PC-9 (cell line): ENCODE data around the gene PIAS4. TPM values are rescaled to one million over a fixed set of nuclear protein-coding genes. Genes with fewer than 3 reads are reported as not detected.

Source experiments
- BruUV-seq: library from RNA; stranded (reverse); fragments of 400-500 nt; replicated peaks from 2 replicates; lab custom pipeline; 2021; lab: Mats Ljungman, UMichigan
- CTCF ChIA-PET: fragments of 300-600 bp; sonication (Branson Sonifier 250); formaldehyde crosslinking; loops from one replicate; lab custom pipeline; 2022; ENCODE audit warnings: antibody characterized with exemption; lab: Charles Lee
- POLR2A ChIA-PET: fragments of 300-600 bp; sonication (Branson Sonifier 250); formaldehyde crosslinking; loops from one replicate; lab custom pipeline; 2022; ENCODE audit warnings: antibody characterized with exemption; ENCODE audit not compliant: unreplicated experiment; lab: Charles Lee
- DNase-seq, 2 experiments: peaks; one replicate each; pipeline versions ENCODE4 v3.0.0 to v3.0.0-alpha.2; 2015 to 2022; ENCODE audit warnings: mixed read lengths in 1 of 2
- H2AFZ ChIP-seq: fragments of 200-600 bp; sonication (generic); 2 replicates; pipeline ENCODE4 v1.8.1; 2017; ENCODE audit warnings: antibody characterized with exemption
- H3F3A ChIP-seq: fragments of 200-600 bp; sonication (generic); 2 replicates; pipeline ENCODE4 v1.8.1; 2017; ENCODE audit warnings: antibody characterized with exemption, mild to moderate bottlenecking, low read depth; ENCODE audit not compliant: insufficient read depth
- H3K27ac ChIP-seq: fragments of 200-600 bp; sonication (generic); 2 replicates; pipeline ENCODE4 v1.6.1; 2016; ENCODE audit warnings: mixed run types
- H3K27me3 ChIP-seq: fragments of 200-600 bp; sonication (generic); 2 replicates; pipeline ENCODE4 v1.6.1; 2016; ENCODE audit warnings: low read depth, mixed run types; ENCODE audit not compliant: insufficient read depth
- H3K36me3 ChIP-seq: fragments of 200-600 bp; sonication (generic); 2 replicates; pipeline ENCODE4 v1.6.1; 2016; ENCODE audit warnings: low read depth, mixed run types
- H3K4me1 ChIP-seq: fragments of 200-600 bp; sonication (generic); replicated peaks from 2 replicates; pipeline ENCODE4 v1.6.1; 2016; ENCODE audit warnings: mixed run types; ENCODE audit not compliant: insufficient read depth
- H3K4me2 ChIP-seq: fragments of 200-600 bp; sonication (generic); 2 replicates; pipeline ENCODE4 v1.6.1; 2017; ENCODE audit warnings: mixed run types
- H3K4me3 ChIP-seq: fragments of 200-600 bp; sonication (generic); 2 replicates; pipeline ENCODE4 v1.6.1; 2016; ENCODE audit warnings: mixed run types
- H3K79me2 ChIP-seq: fragments of 200-600 bp; sonication (generic); 2 replicates; pipeline ENCODE4 v1.6.1; 2017; ENCODE audit warnings: low read depth, mixed run types
- H3K9me2 ChIP-seq: fragments of 200-600 bp; sonication (generic); 2 replicates; pipeline ENCODE4 v1.8.1; 2017; ENCODE audit warnings: mild to moderate bottlenecking; ENCODE audit not compliant: insufficient read depth
- H3K9me3 ChIP-seq: fragments of 200-600 bp; sonication (generic); 2 replicates; pipeline ENCODE4 v1.8.1; 2016; ENCODE audit warnings: low read depth; ENCODE audit not compliant: insufficient read depth
- H4K20me1 ChIP-seq: fragments of 200-600 bp; sonication (generic); 2 replicates; pipeline ENCODE4 v1.8.1; 2017; ENCODE audit not compliant: insufficient read depth
- EZH2 ChIP-seq: fragments of 200-600 bp; sonication (generic); IDR thresholded peaks from 2 replicates; pipeline ENCODE4 v1.8.0; 2017; ENCODE audit warnings: antibody characterized with exemption, low read depth
- intact Hi-C: fragments of 100-400 bp; cut with micrococcal nuclease; formaldehyde crosslinking; loops from one replicate; pipeline ENCODE4 v1.10.0; 2022; ENCODE audit not compliant: unreplicated experiment
- total RNA-seq: library from RNA; stranded (reverse); gene quantifications from 2 replicates; pipeline ENCODE4 v1.2.3, GENCODE V29; 2021
- TF ChIP-seq, protein P1 (sequence below): fragments of 200-600 bp; sonication (generic); conservative IDR thresholded peaks from 2 replicates; pipeline ENCODE4 v1.6.1; 2017; ENCODE audit warnings: mixed run types, antibody characterized with exemption, mild to moderate bottlenecking, moderate library complexity

The PIAS4 gene
- total RNA-seq, 1 experiment from 2014 or later: 26.5 TPM

DNA sequence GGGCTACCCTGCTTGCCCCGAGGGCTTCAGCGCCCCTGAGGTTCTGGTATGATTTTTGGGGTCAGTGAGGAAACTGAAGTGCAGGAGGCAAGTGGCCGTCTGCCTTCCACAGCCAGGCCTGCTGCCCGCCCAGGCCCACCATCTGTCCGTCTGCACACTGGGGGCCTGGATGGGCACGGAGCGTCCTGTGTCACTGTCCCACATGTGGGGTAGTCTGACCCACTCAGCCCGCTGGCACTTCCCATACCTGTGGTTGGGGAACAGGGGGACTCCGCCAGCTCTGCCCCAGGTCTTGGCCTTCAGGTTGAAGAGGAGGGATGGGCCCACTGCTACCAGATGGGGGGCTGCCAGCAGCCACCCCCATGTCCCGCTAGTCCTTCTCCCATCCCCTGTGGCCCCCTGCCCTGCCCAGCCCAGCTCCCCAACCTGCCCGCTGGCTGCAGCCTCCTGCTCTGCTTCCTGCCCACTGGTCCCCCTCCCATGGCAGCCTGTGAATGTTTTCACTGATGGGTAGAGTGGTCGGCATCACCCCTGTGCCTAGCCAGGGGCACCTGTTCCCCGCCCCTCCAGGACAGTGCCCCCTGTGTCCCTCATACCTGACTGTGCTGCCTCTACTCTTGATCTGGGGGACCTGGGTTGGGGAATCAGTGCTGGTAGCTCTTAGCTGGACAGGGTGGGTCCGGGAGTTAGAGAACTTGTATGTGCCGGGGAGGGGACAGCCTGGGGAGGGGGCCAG lies 9.5 kb downstream of the PIAS4 start:
- ChIA-PET CTCF (no interaction called here), POLR2A (no interaction called here)
- no peak overlapping the region for H2AFZ ChIP-seq
- peaks cover 19% of the 10 kb centered on the region for H4K20me1 ChIP-seq
- no peak for DNase-seq
- TF ChIP-seq, protein P1, sequence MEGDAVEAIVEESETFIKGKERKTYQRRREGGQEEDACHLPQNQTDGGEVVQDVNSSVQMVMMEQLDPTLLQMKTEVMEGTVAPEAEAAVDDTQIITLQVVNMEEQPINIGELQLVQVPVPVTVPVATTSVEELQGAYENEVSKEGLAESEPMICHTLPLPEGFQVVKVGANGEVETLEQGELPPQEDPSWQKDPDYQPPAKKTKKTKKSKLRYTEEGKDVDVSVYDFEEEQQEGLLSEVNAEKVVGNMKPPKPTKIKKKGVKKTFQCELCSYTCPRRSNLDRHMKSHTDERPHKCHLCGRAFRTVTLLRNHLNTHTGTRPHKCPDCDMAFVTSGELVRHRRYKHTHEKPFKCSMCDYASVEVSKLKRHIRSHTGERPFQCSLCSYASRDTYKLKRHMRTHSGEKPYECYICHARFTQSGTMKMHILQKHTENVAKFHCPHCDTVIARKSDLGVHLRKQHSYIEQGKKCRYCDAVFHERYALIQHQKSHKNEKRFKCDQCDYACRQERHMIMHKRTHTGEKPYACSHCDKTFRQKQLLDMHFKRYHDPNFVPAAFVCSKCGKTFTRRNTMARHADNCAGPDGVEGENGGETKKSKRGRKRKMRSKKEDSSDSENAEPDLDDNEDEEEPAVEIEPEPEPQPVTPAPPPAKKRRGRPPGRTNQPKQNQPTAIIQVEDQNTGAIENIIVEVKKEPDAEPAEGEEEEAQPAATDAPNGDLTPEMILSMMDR: no peak
- TF ChIP-seq EZH2: no peak
- H3K4me2 ChIP-seq: no peak overlapping the region
- H3K4me3 ChIP-seq: no peak overlapping the region
- no peaks in the 10 kb centered on the region for H3K27me3 ChIP-seq
- no TSS peak for BruUV-seq
- no peaks in the 10 kb centered on the region for H3K36me3 ChIP-seq
- no peaks in the 10 kb centered on the region for H3K4me1 ChIP-seq
- intact Hi-C loops: no loop called here
- no peak overlapping the region for H3K27ac ChIP-seq
- H3K9me2 ChIP-seq: no peaks in the 10 kb centered on the region
- no peaks in the 10 kb centered on the region for H3F3A ChIP-seq
- H3K9me3 ChIP-seq: no peaks in the 10 kb centered on the region
- peaks cover 6% of the 10 kb centered on the region; the same call in 1 of the 2 replicates for H3K79me2 ChIP-seq

DNA sequence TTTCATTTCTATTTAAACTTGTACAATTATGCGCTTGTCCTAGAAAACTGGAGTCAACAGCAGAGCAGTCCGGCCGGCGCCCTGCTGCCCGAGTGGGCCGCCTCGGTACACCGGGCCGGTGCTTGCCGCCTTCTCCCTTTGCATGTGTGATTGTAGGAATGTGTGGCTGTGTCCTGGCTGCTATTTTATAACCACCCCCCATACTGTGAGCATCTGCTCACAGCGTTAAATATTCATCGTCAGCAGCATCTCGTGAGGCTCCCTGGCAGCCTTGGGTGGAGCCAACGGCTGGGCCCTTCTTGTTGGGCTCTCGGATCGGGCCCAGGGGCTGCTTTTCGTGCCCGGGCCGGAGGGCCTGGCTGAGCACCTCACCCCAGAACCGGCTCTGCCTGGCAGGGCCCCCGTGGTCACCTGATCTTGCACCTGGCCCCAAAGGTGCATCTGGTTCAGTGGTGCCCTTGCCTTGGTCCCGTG lies 10.6 kb downstream of the PIAS4 start:
- Histone ChIP-seq H3K79me2 (peaks cover 6% of the 10 kb centered on the region; the same call in 1 of the 2 replicates), H3K4me3 (no peak overlapping the region), H3K9me3 (no peaks in the 10 kb centered on the region), H3K4me1 (no peaks in the 10 kb centered on the region), H3F3A (no peaks in the 10 kb centered on the region), H3K27ac (no peak overlapping the region), H3K36me3 (no peaks in the 10 kb centered on the region), H2AFZ (no peak overlapping the region), H3K4me2 (no peak overlapping the region), H4K20me1 (peaks cover 23% of the 10 kb centered on the region), H3K27me3 (no peaks in the 10 kb centered on the region), H3K9me2 (no peaks in the 10 kb centered on the region)
- TF ChIP-seq EZH2: no peak
- TF ChIP-seq, protein P1: no peak
- no peak for DNase-seq
- BruUV-seq: no TSS peak
- intact Hi-C loops: no loop called here
- CTCF ChIA-PET: no interaction called here
- POLR2A ChIA-PET: no interaction called here

DNA sequence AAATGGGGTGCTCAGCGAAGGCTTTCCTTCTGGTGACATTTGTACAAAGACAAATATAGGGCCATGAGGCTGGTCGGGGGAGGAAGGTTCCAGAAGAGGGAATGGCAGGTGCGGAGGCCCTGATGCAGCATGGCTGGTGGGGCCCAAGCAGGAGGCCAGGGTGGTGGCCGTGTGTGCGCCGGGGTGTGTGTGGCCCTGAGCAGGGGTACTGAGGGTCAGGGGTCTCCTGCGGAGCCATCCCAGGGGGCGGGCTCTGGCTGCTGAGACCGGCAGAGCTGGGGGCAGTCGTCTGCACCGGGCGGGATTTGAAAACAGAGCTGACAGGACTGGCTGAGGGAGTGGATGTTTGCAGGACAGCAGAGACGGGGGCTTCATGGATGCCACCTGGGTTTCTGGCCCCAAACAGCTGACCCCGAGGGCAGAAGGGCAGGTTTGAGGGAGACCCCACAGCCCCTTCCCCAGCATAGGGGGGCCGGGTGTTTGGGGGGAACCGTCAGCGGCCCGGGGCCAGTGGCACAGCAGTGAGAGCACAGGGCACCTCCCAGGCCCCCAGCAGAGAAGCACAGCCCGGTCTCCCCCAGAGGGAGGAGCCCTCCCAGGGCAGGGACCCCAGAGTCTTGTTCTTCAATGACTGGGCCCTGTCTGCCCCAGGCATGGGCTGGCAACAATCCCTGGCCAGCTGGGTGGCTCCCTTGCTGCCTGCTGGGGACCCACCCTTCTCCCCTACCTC lies 11.4 kb downstream of the PIAS4 start:
- DNase-seq: no peak
- peaks cover 6% of the 10 kb centered on the region; the same call in 1 of the 2 replicates for H3K79me2 ChIP-seq
- H3K4me3 ChIP-seq: no peak overlapping the region
- BruUV-seq: no TSS peak
- no peaks in the 10 kb centered on the region for H3K9me3 ChIP-seq
- peaks cover 25% of the 10 kb centered on the region for H4K20me1 ChIP-seq
- no peaks in the 10 kb centered on the region for H3F3A ChIP-seq
- TF ChIP-seq, protein P1: no peak
- TF ChIP-seq EZH2: no peak
- no peak overlapping the region for H2AFZ ChIP-seq
- H3K4me2 ChIP-seq: no peak overlapping the region
- POLR2A ChIA-PET: no interaction called here
- H3K9me2 ChIP-seq: no peaks in the 10 kb centered on the region
- no peaks in the 10 kb centered on the region for H3K4me1 ChIP-seq
- H3K36me3 ChIP-seq: no peaks in the 10 kb centered on the region
- intact Hi-C loops: no loop called here
- CTCF ChIA-PET: no interaction called here
- no peaks in the 10 kb centered on the region for H3K27me3 ChIP-seq
- no peak overlapping the region for H3K27ac ChIP-seq
